OCI-M1 (cell line): ENCODE measurements around the gene LITAFD.
"Not testable (repeated sequence)": the region's sequence is repeated elsewhere in the genome, so short reads cannot be mapped to it uniquely, and the experiment has no call there.

ENCODE experiments used
- DNase-seq: peaks from one replicate; lab custom pipeline; 2025; lab: John Stamatoyannopoulos, UW

The LITAFD gene

DNA sequence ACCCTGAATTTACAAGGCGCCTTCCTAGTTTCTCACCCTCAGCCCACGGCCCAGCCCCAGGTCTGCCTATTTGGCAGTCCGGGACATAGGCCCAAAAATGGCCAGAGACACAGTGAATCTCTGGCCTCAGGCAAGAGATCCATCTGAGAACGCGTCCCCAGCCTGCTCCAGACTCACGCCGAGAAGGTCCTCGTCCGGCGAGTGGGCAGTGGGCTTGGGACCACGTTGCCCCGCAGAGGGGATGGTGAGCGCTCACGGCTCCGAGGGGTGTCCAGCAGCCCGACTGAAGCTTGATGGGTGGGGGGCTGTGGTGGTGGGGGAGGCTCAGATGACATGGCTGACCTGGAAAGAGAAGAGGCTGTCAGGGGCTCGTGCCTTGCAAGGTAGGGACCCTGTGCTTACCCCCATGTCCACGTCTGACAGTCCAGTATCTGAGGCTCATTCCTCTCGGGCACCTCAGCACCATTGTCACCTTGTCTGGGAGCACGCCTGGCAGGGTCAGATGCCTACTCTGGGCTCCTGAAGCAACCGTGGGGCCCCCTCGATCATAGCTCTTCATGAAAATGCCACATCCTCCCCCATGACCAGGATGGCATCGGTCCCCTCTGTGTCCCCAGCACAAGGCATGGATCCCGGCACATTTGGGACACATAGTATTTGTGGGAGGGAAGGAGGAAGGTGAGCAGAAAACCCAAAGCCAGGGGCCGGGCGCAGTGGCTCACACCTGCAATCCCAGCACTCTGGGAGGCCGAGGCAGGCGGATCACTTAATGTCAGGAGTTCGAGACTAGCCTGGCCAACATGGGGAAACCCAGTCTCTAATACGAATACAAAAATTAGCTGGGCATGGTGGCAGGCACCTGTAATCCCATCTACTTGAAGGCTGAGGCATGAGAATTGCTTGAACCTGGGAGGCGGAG, 22.9 kb upstream of the LITAFD start:
- DNase-seq, result no peak

- DNase-seq, result no peak
These were observed 22.0 kb upstream of the LITAFD start for GRCh38 chr16:8859913-8860881.

DNA sequence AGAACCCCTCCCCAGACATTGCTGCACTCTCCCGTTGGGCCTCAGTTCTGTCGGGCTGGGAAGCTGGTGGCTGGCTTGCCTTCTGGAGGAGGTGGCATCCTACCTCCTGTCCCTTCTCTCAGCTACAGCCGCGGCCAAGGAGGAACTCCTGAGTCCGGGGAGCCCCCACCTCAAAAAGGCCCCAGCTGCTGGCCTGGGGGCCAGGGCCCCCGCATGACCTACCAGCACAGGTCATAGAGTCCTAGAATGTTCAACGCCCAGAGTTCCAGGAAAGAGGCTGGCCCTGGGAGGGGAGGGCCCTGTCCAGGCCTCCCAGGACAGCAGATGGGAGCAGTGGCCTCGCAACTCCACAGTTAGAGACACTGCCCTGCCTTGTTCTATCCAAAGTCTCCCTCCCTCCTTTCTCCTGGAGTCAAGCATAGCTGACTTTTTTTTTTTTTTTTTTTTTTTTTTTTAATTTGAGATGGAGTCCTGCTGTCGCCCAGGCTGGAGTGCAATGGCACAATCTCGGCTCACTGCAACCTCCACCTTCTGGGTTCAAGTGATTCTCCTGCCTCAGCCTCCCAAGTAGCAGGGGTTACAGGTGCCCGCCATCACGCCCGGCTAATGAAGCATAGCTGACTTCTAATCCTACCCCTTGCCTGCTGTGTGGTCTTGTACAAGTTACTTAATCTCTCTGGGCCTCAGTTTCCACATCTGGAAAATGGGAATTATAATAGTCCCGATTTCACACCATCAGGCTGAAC, 20.4 kb upstream of the LITAFD start:
- no peak for DNase-seq

- DNase-seq, result no peak
These were observed 19.6 kb upstream of the LITAFD start for GRCh38 chr16:8862309-8863130.

DNA sequence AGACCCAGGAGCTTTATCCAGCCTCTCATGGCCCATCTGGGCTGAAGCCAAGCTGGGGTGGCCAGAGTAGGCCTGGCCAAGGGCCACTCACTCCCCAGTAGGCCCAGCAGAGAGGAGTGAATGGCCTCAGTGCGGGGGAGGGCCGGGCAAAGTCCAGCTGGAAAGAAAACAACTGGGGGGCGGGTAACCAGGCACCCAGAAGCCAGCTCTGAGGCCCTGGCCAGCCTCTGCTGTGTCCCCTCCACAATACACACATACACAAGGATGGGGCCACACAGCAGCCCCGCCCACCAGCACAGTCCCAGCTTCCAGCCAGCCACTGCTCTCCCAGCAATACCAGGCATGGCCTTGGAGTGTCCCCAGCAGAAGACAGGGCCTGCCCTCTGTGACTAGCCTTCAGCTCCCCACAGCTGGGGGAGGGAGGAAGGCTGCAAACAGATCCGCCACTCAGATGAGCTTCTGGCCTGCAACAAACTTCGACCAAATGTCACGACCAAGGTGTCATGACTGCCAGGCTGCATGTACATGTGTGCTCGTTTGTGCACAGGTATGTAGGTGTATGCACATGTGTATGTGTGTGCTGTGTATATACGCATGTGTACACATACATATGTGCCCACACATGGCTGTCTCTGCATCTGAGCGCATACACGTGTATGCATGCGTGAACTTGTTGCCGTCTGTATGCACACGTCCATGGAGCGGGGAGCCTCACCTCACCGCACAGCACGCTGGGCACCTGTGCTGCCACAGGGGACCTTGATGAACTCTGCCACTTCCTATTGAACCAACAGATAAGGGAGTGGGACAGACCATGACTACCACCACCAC, 18.3 kb upstream of the LITAFD start:
- peak; percentile 10 for DNase-seq

DNA sequence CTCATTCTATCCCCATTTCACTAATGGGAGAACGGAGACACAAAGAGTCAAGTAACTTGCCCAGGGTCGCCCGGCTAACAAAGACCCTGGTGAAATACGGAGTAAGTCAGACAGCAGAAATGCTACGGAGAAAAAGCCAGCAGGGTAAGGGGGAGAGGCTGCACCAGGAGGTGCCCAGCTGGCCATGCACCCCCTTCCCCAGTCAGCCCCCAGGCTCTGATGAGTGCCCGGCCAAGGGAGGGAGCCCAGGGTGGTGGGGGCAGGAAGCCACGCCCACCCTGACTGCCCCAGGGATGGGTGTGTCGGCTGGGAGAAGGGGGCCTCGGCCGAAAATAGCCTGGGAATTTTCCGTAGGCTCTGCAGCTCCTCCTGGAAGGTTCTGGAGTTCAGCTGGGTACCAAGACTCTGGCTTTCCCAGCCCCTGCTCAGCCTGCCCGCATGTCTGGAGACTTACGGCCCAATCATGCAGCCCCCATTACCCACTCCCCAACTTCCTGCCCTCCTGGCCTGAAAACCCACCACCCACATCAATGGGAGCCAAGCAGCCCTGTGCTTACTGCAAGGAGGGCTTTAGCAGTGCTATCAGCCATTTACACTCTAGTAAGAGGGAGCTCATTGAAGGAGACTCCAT, 17.6 kb upstream of the LITAFD start:
- DNase-seq, result no peak

- DNase-seq, result no peak
These were observed 16.8 kb upstream of the LITAFD start for GRCh38 chr16:8865145-8865882.

DNA sequence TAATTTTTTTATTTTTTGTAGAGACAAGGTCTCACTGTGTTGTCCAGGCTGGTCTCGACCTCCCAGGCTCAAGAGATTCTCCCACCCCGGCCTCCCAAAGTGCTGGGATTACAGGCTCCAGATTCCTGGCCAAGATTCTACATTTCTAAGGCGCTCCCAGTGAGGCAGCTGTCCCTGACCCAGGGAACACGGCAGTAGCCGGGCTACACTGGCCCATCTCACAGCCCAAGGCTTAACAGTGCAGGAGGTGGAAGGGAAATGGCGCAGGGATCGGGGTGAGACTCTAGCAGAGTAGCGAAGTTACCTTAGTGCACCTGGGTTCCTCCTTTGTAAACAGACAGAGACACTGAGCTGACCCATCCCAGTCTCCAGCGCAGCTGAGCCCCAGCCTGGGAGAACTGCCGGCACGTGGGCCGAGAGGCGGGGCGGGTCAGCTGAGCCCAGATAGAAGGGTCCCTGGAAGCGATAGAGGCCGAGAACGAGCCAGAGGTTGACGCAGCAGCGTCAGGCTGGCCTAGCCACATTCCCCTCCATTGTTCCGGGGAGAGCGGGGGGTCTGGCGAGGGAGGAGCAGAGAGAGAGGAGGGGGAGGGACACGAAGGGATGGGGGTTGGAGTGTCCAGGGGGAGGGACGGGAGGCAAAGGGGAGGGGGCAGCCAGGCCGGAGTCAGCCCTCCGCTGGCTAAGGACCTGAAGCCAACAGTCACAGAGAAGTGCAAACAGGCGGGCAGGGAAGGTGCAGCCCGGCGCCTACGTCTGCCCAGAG, 15.8 kb upstream of the LITAFD start:
- no peak for DNase-seq

- DNase-seq, result no peak
These were observed 15.3 kb upstream of the LITAFD start for GRCh38 chr16:8866884-8867215.

- DNase-seq, result no peak
These were observed 14.8 kb upstream of the LITAFD start for GRCh38 chr16:8867216-8867931.

- peak; percentile 62 for DNase-seq
These were observed 14.2 kb upstream of the LITAFD start for GRCh38 chr16:8867932-8868415.

- DNase-seq, result peak; percentile 97
These were observed 13.5 kb upstream of the LITAFD start, which contains the start of gene CARHSP1 for GRCh38 chr16:8868416-8869211. TSS of gene CARHSP1 (minus strand) at chr16:8869006. CDS start at chr16:8859328, 9,678 bp downstream.

DNA sequence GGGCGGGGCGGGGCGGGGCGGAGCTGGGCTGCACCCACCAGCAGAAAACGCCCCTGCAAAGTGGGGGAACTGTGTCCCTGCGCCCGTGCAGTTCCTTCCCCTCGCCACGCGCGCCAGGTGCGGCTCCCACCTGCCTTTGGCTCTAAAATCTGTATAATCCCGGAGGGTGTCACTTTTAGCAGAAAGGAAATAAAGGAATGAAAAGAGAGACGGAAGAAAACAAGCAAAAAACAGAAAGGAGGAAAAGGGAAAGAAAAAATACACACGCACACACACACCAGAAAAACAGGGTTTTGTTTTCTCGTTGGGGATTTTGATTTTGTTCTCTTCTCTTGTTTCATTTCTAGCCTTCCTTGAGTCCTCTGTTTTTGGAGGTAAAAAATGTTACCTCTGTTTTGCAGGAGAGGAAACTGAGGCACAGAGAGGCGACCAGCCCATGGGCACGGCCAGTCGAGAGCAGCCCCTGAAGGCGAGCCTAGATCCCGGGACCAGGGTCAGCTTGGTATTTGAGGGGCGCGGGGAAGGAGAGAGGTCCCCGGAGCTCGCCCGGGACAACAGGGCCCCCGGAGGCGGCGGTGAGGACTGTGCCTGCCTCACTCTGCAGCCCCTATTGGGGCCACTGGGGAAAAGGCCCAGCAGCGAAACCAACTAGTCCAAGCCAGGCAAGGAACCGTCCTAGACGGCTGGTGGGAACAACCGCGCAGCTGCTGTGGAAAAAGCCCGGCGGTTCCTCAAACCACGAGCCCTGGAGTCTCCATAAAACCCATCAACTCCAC, 12.8 kb upstream of the LITAFD start:
- DNase-seq, result peak; percentile 38

DNA sequence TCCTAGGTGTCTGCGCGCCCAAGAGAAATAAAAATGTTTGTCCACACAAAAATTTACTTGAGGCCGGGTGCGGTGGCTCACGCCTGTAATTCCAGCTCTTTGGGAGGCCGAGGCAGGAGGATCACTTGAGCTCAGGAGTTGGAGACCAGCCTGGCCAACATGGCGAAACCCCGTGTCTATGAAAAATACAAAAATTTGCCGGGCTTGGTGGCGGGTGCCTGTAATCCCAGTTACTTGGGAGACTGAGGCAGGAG, 12.2 kb upstream of the LITAFD start:
- DNase-seq, result not testable (repeated sequence)

DNA sequence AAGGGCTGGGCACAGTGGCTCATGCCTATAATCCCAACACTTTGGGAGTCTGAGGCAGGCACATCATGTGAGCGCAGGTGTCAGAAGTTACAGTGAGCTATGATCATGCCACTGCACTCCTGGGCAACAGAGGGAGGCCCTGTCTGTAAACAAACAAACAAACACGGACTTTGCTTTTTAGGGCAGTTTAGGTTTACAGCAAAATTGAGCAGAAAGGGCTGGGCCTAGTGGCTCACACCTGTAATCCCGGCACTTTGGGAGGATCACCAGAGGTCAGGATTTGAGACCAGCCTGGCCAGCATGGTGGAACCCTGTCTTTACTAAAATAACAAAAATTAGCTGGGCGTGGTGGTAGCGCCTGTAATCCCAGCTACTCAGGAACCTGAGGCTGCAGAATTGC, 10.1 kb upstream of the LITAFD start:
- DNase-seq, result no peak
